HepG2 (cell line): ENCODE measurements around the gene ASPRV1.

Experiments used
- NR2C2 ChIP-seq: sonication (generic); formaldehyde crosslinking; IDR thresholded peaks from 2 replicates; pipeline ENCODE4 v1.4.0; 2020; ENCODE audit warnings: missing genetic modification reagents, mild to moderate bottlenecking, moderate library complexity, borderline replicate concordance
- PHF8 ChIP-seq: sonication (generic); formaldehyde crosslinking; IDR thresholded peaks from 2 replicates; pipeline ENCODE4 v1.5.0; 2020; ENCODE audit warnings: missing genetic modification reagents
- YEATS4 ChIP-seq: sonication (generic); formaldehyde crosslinking; IDR thresholded peaks from 2 replicates; pipeline ENCODE4 v1.4.0; 2020; ENCODE audit warnings: missing genetic modification reagents, borderline replicate concordance
- ZNF547 ChIP-seq: sonication (generic); formaldehyde crosslinking; IDR thresholded peaks from 2 replicates; pipeline ENCODE4 v1.5.1; 2020; ENCODE audit warnings: mild to moderate bottlenecking, missing genetic modification reagents

DNA sequence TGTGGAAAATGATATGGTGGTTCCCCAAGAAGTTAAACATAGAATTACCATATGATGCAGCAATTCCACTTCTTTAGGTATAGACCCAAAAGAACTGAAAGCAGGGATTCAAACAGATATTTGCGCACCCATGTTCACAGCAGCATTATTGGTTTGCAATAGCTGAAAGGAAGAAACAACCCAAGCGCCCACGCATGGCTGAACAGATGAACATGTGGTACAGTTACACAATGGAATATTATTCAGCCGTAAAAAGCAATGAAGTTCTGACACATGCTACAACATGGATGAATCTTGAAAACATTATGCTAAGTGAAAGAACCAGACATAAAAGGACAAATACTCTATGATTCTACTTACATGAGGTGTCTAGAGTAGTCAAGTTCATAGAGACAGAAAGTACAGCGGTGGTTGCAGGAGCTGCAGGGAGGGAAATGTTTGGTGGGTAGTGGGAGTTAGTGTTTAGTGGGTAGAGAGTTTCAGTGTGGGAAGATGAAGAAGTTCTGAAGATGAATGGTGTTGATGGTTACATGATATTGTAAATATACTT, 26.7 kb upstream of the ASPRV1 start:
- TF ChIP-seq ZNF547 (CRISPR knock-in tag) (no peak), NR2C2 (CRISPR knock-in tag) (no peak), PHF8 (CRISPR knock-in tag) (no peak), YEATS4 (no peak)
